Activated B cell treated with CpG ODN at 0.5 μM for 24 hours (primary cell): ENCODE measurements around the gene ZCCHC10. TPM values are rescaled to one million over a fixed set of nuclear protein-coding genes. Genes with fewer than 3 reads are reported as not detected.
"Not testable (repeated sequence)": the region's sequence is repeated elsewhere in the genome, so short reads cannot be mapped to it uniquely, and the experiment has no call there.

Experiments used
- ATAC-seq: fragments of 200-7000 bp; cut with Tn5 transposase; one replicate; pipeline ENCODE4 v1.10.0; 2021; ENCODE audit warnings: low read depth, mild to moderate bottlenecking, moderate library complexity
- CTCF ChIA-PET: fragments of 350-600 bp; sonication (Branson Sonifier 250); formaldehyde crosslinking; loops from one replicate; lab custom pipeline; 2021; ENCODE audit warnings: antibody characterized with exemption; lab: Charles Lee
- POLR2A ChIA-PET: fragments of 350-600 bp; sonication (Branson Sonifier 250); formaldehyde crosslinking; loops from one replicate; lab custom pipeline; 2021; ENCODE audit warnings: antibody characterized with exemption; lab: Charles Lee
- DNase-seq: peaks from one replicate; pipeline ENCODE4 v3.0.0; 2022
- H3K27ac Mint-ChIP-seq: one replicate; pipeline ENCODE4 v1.8.0; 2020; ENCODE audit warnings: mixed read lengths
- H3K27me3 Mint-ChIP-seq: one replicate; pipeline ENCODE4 v1.8.0; 2021; ENCODE audit warnings: mixed read lengths
- H3K36me3 Mint-ChIP-seq: one replicate; pipeline ENCODE4 v1.8.0; 2021; ENCODE audit warnings: low read depth, mixed read lengths
- H3K4me1 Mint-ChIP-seq: one replicate; pipeline ENCODE4 v1.8.0; 2021; ENCODE audit warnings: mixed read lengths
- H3K4me3 Mint-ChIP-seq: one replicate; pipeline ENCODE4 v1.8.0; 2020; ENCODE audit warnings: mild to moderate bottlenecking, mixed read lengths
- H3K9me3 Mint-ChIP-seq: one replicate; pipeline ENCODE4 v1.8.0; 2020; ENCODE audit warnings: mixed read lengths
- intact Hi-C: fragments of 100-400 bp; cut with micrococcal nuclease; formaldehyde crosslinking; loops from one replicate; pipeline ENCODE4 v1.15.1; 2024
- total RNA-seq: library from RNA; stranded (reverse); gene quantifications from 2 replicates; pipeline ENCODE4 v1.2.3, GENCODE V29; 2022
- TF ChIP-seq, protein P1 (sequence below): fragments of 200-600 bp; IDR thresholded peaks from one replicate; pipeline ENCODE4 v1.8.0; 2022; ENCODE audit warnings: antibody characterized with exemption, mild to moderate bottlenecking

The ZCCHC10 gene
- total RNA-seq, 1 donor from 2014 or later: 32.6 TPM

DNA sequence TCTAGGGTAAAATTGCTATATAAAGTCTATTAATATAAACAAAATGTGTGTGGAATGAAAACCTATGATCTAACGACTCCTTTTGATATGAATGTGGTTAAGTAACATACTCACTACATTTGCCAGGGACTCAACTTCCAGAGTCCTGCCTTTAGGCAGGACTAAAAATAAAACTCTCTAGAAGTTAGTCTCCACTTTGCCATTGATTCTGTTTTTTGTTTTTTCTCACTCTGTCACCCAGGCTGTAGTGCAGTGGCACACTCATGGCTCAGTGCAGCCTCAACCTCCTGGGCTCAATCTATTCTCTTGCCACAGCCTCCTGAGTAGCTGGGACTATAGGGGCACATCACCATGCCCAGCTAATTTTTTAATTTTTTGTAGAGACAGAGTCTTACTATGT is 30.0 kb downstream of the ZCCHC10 start:
- TF ChIP-seq, protein P1, sequence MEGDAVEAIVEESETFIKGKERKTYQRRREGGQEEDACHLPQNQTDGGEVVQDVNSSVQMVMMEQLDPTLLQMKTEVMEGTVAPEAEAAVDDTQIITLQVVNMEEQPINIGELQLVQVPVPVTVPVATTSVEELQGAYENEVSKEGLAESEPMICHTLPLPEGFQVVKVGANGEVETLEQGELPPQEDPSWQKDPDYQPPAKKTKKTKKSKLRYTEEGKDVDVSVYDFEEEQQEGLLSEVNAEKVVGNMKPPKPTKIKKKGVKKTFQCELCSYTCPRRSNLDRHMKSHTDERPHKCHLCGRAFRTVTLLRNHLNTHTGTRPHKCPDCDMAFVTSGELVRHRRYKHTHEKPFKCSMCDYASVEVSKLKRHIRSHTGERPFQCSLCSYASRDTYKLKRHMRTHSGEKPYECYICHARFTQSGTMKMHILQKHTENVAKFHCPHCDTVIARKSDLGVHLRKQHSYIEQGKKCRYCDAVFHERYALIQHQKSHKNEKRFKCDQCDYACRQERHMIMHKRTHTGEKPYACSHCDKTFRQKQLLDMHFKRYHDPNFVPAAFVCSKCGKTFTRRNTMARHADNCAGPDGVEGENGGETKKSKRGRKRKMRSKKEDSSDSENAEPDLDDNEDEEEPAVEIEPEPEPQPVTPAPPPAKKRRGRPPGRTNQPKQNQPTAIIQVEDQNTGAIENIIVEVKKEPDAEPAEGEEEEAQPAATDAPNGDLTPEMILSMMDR: no peak
- Mint-ChIP-seq H3K4me1 (no peaks in the 10 kb centered on the region), H3K9me3 (no peaks in the 10 kb centered on the region), H3K4me3 (no peak overlapping the region), H3K27ac (no peak overlapping the region), H3K36me3 (peaks cover 25% of the 10 kb centered on the region), H3K27me3 (no peaks in the 10 kb centered on the region)
- intact Hi-C loops: no loop called here
- ATAC-seq (no peak), DNase-seq (no peak)
- ChIA-PET POLR2A (no interaction called here), CTCF (no interaction called here)

GRCh38 chr5:132987531-132988408 is 38.6 kb downstream of the ZCCHC10 start:
- CTCF ChIA-PET: no interaction called here
- no peaks in the 10 kb centered on the region for H3K36me3 Mint-ChIP-seq
- H3K9me3 Mint-ChIP-seq: no peaks in the 10 kb centered on the region
- intact Hi-C loops: no loop called here
- DNase-seq (no peak), ATAC-seq (no peak)
- H3K4me1 Mint-ChIP-seq: no peaks in the 10 kb centered on the region
- TF ChIP-seq, protein P1: no peak
- H3K4me3 Mint-ChIP-seq: no peak overlapping the region
- H3K27me3 Mint-ChIP-seq: no peaks in the 10 kb centered on the region
- POLR2A ChIA-PET: no interaction called here
- no peak overlapping the region for H3K27ac Mint-ChIP-seq

DNA sequence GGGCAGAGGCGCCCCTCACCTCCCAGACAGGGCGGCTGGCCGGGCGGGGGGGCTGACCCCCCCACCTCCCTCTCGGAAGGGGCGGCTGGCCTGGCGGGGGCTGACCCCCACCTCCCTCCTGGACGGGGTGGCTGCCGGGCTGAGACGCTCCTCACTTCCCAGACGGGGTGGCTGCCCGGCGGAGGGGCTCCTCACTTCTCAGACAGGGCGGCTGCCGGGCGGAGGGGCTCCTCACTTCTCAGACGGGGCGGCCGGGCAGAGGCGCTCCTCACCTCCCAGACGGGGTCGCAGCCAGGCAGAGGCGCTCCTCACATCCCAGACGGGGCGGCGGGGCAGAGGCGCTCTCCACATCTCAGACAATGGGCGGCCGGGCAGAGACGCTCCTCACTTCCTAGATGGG is 43.4 kb downstream of the ZCCHC10 start:
- H3K4me1 Mint-ChIP-seq, CTCF ChIA-PET, H3K27me3 Mint-ChIP-seq, H3K4me3 Mint-ChIP-seq, ATAC-seq, intact Hi-C loops, H3K9me3 Mint-ChIP-seq, H3K36me3 Mint-ChIP-seq, DNase-seq, H3K27ac Mint-ChIP-seq, POLR2A ChIA-PET: not testable (repeated sequence)

GRCh38 chr5:132981288-132981687 is 45.1 kb downstream of the ZCCHC10 start:
- Mint-ChIP-seq H3K4me3 (no peak overlapping the region), H3K27ac (no peak overlapping the region), H3K27me3 (no peaks in the 10 kb centered on the region), H3K36me3 (no peaks in the 10 kb centered on the region), H3K4me1 (peaks cover 2% of the 10 kb centered on the region), H3K9me3 (peaks cover 8% of the 10 kb centered on the region)
- ChIA-PET POLR2A (no interaction called here), CTCF (no interaction called here)
- TF ChIP-seq, protein P1: no peak
- intact Hi-C loops: no loop called here
- DNase-seq: no peak
- ATAC-seq: no peak

DNA sequence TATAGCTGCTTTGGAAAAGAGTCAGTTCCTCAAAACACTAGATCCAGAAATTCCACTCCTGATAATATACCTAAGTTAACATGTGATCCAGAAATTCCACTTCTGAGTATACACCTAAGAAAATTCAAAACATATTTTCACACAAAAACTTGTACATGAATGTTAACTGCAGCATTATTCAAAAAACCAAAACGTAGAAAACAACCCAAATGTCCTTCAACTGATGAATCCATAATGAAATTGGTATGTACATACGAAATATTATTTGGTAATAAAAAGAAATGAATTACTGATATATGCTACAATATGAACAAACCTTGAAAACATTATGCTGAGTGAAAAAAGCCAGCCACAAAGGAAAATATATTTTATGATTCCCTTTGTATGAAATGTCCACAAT is 46.4 kb downstream of the ZCCHC10 start:
- TF ChIP-seq, protein P1: no peak
- DNase-seq (no peak), ATAC-seq (no peak)
- H3K27ac Mint-ChIP-seq: no peak overlapping the region
- POLR2A ChIA-PET: no interaction called here
- no peaks in the 10 kb centered on the region for H3K36me3 Mint-ChIP-seq
- no peaks in the 10 kb centered on the region for H3K27me3 Mint-ChIP-seq
- peaks cover 9% of the 10 kb centered on the region for H3K9me3 Mint-ChIP-seq
- H3K4me3 Mint-ChIP-seq: no peak overlapping the region
- intact Hi-C loops: no loop called here
- CTCF ChIA-PET: no interaction called here
- peaks cover 2% of the 10 kb centered on the region for H3K4me1 Mint-ChIP-seq
